CD14-positive monocyte (primary cell): ENCODE measurements around the gene OR10H2. TPM values are rescaled to one million over a fixed set of nuclear protein-coding genes. Genes with fewer than 3 reads are reported as not detected.

ENCODE experiments used
- DNase-seq, 3 donors: peaks; one replicate each; pipeline ENCODE4 v3.0.0-alpha.2; 2011 to 2022
- H2AFZ ChIP-seq: 2 replicates; pipeline ENCODE4 v1.6.0; 2012; ENCODE audit warnings: mild to moderate bottlenecking, low read depth, low read length, inconsistent platforms; ENCODE audit not compliant: insufficient read depth, poor library complexity, severe bottlenecking
- H3K27ac ChIP-seq, 2 donors: 1 replicate in 1 of 2; 2 replicates in 1 of 2; pipeline ENCODE4 v1.5.1; 2012 to 2013; ENCODE audit warnings: low read length in 2 of 2, control low read depth in 1 of 2, inconsistent platforms in 1 of 2, low read depth in 1 of 2, mild to moderate bottlenecking in 1 of 2
- H3K27me3 ChIP-seq, 2 donors: one replicate each; pipeline versions ENCODE4 v1.6.0 to v1.6.1; 2011 to 2013; ENCODE audit warnings: low read length in 2 of 2; ENCODE audit not compliant: control insufficient read depth in 2 of 2, insufficient read depth in 2 of 2
- H3K36me3 ChIP-seq, 2 donors: replicated peaks in 1 of 2; 1 replicate in 1 of 2; 2 replicates in 1 of 2; pipeline versions ENCODE4 v1.5.1 to v1.6.1; 2012 to 2013; ENCODE audit warnings: low read length in 2 of 2, control low read depth in 1 of 2, inconsistent platforms in 1 of 2, mild to moderate bottlenecking in 1 of 2; ENCODE audit not compliant: insufficient read depth in 2 of 2, control insufficient read depth in 1 of 2
- H3K4me1 ChIP-seq, 2 donors: 1 replicate in 1 of 2; 2 replicates in 1 of 2; pipeline versions ENCODE4 v1.5.1 to v1.6.1; 2012 to 2013; ENCODE audit warnings: low read length in 2 of 2, control low read depth in 1 of 2, inconsistent platforms in 1 of 2, mild to moderate bottlenecking in 1 of 2, moderate library complexity in 1 of 2; ENCODE audit not compliant: insufficient read depth in 2 of 2, control insufficient read depth in 1 of 2
- H3K4me2 ChIP-seq: replicated peaks from 2 replicates; pipeline ENCODE3; 2012; ENCODE audit warnings: low read length, moderate library complexity, mild to moderate bottlenecking; ENCODE audit not compliant: poor library complexity, severe bottlenecking; ENCODE audit errors: extremely low read depth
- H3K4me3 ChIP-seq, 3 experiments: fragments of 200-600 bp in 1 of 3; sonication (generic) in 1 of 3; replicated peaks in 1 of 3; 1 replicate in 2 of 3; 2 replicates in 1 of 3; pipeline ENCODE4 v1.5.1; 2011 to 2013; ENCODE audit warnings: low read length in 3 of 3, mild to moderate bottlenecking in 3 of 3, control low read depth in 2 of 3, low read depth in 2 of 3, inconsistent platforms in 1 of 3, moderate library complexity in 1 of 3
- H3K79me2 ChIP-seq: 2 replicates; pipeline ENCODE4 v1.6.0; 2012; ENCODE audit warnings: mild to moderate bottlenecking, control low read depth, inconsistent platforms, low read length, moderate library complexity; ENCODE audit not compliant: insufficient read depth
- H3K9ac ChIP-seq: 2 replicates; pipeline ENCODE4 v1.6.0; 2017; ENCODE audit warnings: low read length, mild to moderate bottlenecking; ENCODE audit not compliant: insufficient read depth, poor library complexity, severe bottlenecking
- H3K9me3 ChIP-seq, 2 donors: replicated peaks in 1 of 2; 1 replicate in 1 of 2; 2 replicates in 1 of 2; pipeline versions ENCODE4 v1.5.1 to v1.6.1; 2012 to 2013; ENCODE audit warnings: low read length in 2 of 2, control low read depth in 1 of 2; ENCODE audit not compliant: control insufficient read depth in 1 of 2, insufficient read depth in 1 of 2
- H4K20me1 ChIP-seq: 2 replicates; pipeline ENCODE4 v1.6.0; 2012; ENCODE audit warnings: mild to moderate bottlenecking, low read length, control low read depth, moderate library complexity; ENCODE audit not compliant: insufficient read depth
- H3K27ac Mint-ChIP-seq, 7 donors: one replicate each; pipeline ENCODE4 v1.8.0; 2020; ENCODE audit warnings: mild to moderate bottlenecking in 7 of 7, mixed read lengths in 7 of 7, moderate library complexity in 6 of 7, inconsistent platforms in 2 of 7
- H3K27me3 Mint-ChIP-seq, 3 donors: one replicate each; pipeline ENCODE4 v1.8.0; 2021 to 2022; ENCODE audit warnings: low read depth in 3 of 3, mild to moderate bottlenecking in 3 of 3, mixed read lengths in 3 of 3, moderate library complexity in 3 of 3, inconsistent platforms in 1 of 3
- H3K36me3 Mint-ChIP-seq, 2 donors: one replicate each; pipeline ENCODE4 v1.8.0; 2020; ENCODE audit warnings: mixed read lengths in 2 of 2, inconsistent platforms in 1 of 2, mild to moderate bottlenecking in 1 of 2
- H3K4me1 Mint-ChIP-seq: one replicate; pipeline ENCODE4 v1.8.0; 2020; ENCODE audit warnings: mild to moderate bottlenecking, mixed read lengths
- H3K4me3 Mint-ChIP-seq, 2 donors: one replicate each; pipeline ENCODE4 v1.8.0; 2020; ENCODE audit warnings: mild to moderate bottlenecking in 2 of 2, mixed read lengths in 2 of 2, moderate library complexity in 1 of 2
- H3K9me3 Mint-ChIP-seq, 7 donors: one replicate each; pipeline ENCODE4 v1.8.0; 2020 to 2022; ENCODE audit warnings: mixed read lengths in 7 of 7, mild to moderate bottlenecking in 6 of 7, moderate library complexity in 6 of 7, inconsistent platforms in 2 of 7
- WGBS: methylation state at CpG from one replicate; pipeline ENCODE4 v1.1.5; 2013; ENCODE audit warnings: missing lambda C conversion rate; ENCODE audit not compliant: insufficient coverage; 5-methylcytosine and 5-hydroxymethylcytosine counted together
- intact Hi-C, 2 donors: fragments of 100-400 bp; cut with micrococcal nuclease; formaldehyde crosslinking; loops; one replicate each; pipeline versions ENCODE4 v1.15.0 to v1.15.1; 2023
- polyA plus RNA-seq, 3 donors: library from polyadenylated mRNA; depleted of rRNA in 1 of 3; unstranded in 2 of 3; stranded (reverse) in 1 of 3; fragments of 300-500 nt in 2 of 3; fragments of >200 nt in 1 of 3; fragmentation: Illumina TruSeq in 2 of 3; gene quantifications; 1 replicate in 2 of 3; 2 replicates in 1 of 3; pipeline ENCODE4 v1.2.3, GENCODE V29; 2012 to 2021
- TF ChIP-seq, protein P1 (sequence below): fragments of 200-600 bp; IDR thresholded peaks from one replicate; pipeline ENCODE4 v1.8.0; 2022; ENCODE audit warnings: antibody characterized with exemption, mild to moderate bottlenecking

The OR10H2 gene
- polyA plus RNA-seq, 3 donors, result not detected

- H3K27ac Mint-ChIP-seq, result no peak overlapping the region
- no peak overlapping the region for H2AFZ ChIP-seq
- H3K4me3 ChIP-seq, result no peak overlapping the region
- H3K9ac ChIP-seq, result no peak overlapping the region
- no peaks in the 10 kb centered on the region for H3K79me2 ChIP-seq
- no peaks in the 10 kb centered on the region for H3K4me1 ChIP-seq
- TF ChIP-seq, protein P1, sequence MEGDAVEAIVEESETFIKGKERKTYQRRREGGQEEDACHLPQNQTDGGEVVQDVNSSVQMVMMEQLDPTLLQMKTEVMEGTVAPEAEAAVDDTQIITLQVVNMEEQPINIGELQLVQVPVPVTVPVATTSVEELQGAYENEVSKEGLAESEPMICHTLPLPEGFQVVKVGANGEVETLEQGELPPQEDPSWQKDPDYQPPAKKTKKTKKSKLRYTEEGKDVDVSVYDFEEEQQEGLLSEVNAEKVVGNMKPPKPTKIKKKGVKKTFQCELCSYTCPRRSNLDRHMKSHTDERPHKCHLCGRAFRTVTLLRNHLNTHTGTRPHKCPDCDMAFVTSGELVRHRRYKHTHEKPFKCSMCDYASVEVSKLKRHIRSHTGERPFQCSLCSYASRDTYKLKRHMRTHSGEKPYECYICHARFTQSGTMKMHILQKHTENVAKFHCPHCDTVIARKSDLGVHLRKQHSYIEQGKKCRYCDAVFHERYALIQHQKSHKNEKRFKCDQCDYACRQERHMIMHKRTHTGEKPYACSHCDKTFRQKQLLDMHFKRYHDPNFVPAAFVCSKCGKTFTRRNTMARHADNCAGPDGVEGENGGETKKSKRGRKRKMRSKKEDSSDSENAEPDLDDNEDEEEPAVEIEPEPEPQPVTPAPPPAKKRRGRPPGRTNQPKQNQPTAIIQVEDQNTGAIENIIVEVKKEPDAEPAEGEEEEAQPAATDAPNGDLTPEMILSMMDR, result no peak
- H3K9me3 Mint-ChIP-seq, result peaks cover 0 to 5% (median 0%) of the 10 kb centered on the region in 7 donors
- 25% methylated on average over 25 of the region's 25 CpGs for WGBS
- peaks cover 19 to 55% (median 41%) of the 10 kb centered on the region in 3 donors for H3K27me3 Mint-ChIP-seq
- H3K9me3 ChIP-seq, result no peaks in the 10 kb centered on the region
- intact Hi-C loops, result no loop called here
- H3K4me1 Mint-ChIP-seq, result no peaks in the 10 kb centered on the region
- no peak for DNase-seq
- H3K27me3 ChIP-seq, result peaks cover 9 to 36% of the 10 kb centered on the region in 2 donors
- no peak overlapping the region for H3K4me2 ChIP-seq
- H3K27ac ChIP-seq, result no peak overlapping the region
- H3K4me3 Mint-ChIP-seq, result peak overlapping the region in 1 of 2 donors; percentile 79
- no peaks in the 10 kb centered on the region for H3K36me3 ChIP-seq
- no peaks in the 10 kb centered on the region for H4K20me1 ChIP-seq
- H3K36me3 Mint-ChIP-seq, result no peaks in the 10 kb centered on the region
Measured at GRCh38 chr19:15722956-15723355, 4.9 kb upstream of the OR10H2 start.

GRCh38 chr19:15730538-15730937 is 2.7 kb downstream of the OR10H2 start:
- Histone ChIP-seq H3K27me3 (peaks cover 7 to 8% of the 10 kb centered on the region in 2 donors), H3K4me2 (no peak overlapping the region), H3K79me2 (no peaks in the 10 kb centered on the region), H3K9ac (no peak overlapping the region), H2AFZ (no peak overlapping the region), H3K36me3 (no peaks in the 10 kb centered on the region), H3K4me1 (no peaks in the 10 kb centered on the region), H3K9me3 (no peaks in the 10 kb centered on the region), H4K20me1 (no peaks in the 10 kb centered on the region), H3K27ac (no peak overlapping the region), H3K4me3 (no peak overlapping the region)
- Mint-ChIP-seq H3K4me1 (no peaks in the 10 kb centered on the region), H3K27ac (no peak overlapping the region), H3K4me3 (no peak overlapping the region), H3K36me3 (no peaks in the 10 kb centered on the region), H3K9me3 (peaks cover 0 to 1% (median 0%) of the 10 kb centered on the region in 7 donors), H3K27me3 (peaks cover 9 to 29% (median 19%) of the 10 kb centered on the region in 3 donors)
- intact Hi-C loops, result no loop called here
- no CpG with 5 or more reads among the region's 1 CpG for WGBS
- TF ChIP-seq, protein P1, result no peak
- no peak for DNase-seq
